Ishikawa (cell line): Measurements from ENCODE around the gene SMPD1.

ENCODE experiments used
- NFIC ChIP-seq: IDR thresholded peaks from 2 replicates; pipeline ENCODE4 v1.6.1; 2012
- TAF1 ChIP-seq: IDR thresholded peaks from 2 replicates; pipeline ENCODE4 v1.6.1; 2012; ENCODE audit warnings: low read depth, mild to moderate bottlenecking
- YY1 ChIP-seq: IDR thresholded peaks from 2 replicates; pipeline ENCODE4 v1.6.1; 2012; ENCODE audit warnings: low read depth
- TF ChIP-seq, protein P1 (sequence below): IDR thresholded peaks from 2 replicates; pipeline ENCODE4 v1.6.1; 2012; ENCODE audit warnings: low read depth, mild to moderate bottlenecking
- TF ChIP-seq, protein P2 (sequence below): IDR thresholded peaks from 2 replicates; pipeline ENCODE4 v1.6.1; 2012

DNA sequence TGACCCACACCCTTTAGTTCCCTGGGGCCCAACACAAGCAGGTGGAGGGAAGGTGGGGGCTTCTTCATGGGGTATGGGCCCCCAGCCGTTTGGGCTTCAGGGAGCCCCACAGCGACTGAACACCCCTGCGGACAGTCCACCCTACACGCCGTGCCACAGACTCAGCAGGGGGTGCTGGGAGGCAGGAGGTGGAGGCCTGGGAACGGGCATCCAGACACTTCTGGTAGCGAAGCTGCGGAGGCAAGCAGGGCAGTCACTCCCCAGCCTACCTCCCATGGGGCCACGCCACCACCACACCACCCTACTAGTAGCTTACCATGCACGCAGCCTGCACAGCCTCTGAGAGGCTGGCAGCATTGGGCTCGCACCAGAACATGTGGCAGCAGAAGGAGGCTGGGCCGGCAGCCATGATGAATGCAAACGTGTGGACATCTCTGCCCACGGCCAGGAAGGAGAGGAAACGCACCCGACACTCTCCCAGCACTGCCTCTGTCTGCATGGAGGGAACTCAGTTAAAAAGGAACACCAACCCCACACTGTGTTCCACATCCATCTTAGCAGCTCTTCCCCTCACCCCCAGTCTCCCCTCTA, 5.3 kb downstream of the SMPD1 start:
- TF ChIP-seq YY1 (no peak), NFIC (no peak), TAF1 (no peak)
- TF ChIP-seq, protein P1, sequence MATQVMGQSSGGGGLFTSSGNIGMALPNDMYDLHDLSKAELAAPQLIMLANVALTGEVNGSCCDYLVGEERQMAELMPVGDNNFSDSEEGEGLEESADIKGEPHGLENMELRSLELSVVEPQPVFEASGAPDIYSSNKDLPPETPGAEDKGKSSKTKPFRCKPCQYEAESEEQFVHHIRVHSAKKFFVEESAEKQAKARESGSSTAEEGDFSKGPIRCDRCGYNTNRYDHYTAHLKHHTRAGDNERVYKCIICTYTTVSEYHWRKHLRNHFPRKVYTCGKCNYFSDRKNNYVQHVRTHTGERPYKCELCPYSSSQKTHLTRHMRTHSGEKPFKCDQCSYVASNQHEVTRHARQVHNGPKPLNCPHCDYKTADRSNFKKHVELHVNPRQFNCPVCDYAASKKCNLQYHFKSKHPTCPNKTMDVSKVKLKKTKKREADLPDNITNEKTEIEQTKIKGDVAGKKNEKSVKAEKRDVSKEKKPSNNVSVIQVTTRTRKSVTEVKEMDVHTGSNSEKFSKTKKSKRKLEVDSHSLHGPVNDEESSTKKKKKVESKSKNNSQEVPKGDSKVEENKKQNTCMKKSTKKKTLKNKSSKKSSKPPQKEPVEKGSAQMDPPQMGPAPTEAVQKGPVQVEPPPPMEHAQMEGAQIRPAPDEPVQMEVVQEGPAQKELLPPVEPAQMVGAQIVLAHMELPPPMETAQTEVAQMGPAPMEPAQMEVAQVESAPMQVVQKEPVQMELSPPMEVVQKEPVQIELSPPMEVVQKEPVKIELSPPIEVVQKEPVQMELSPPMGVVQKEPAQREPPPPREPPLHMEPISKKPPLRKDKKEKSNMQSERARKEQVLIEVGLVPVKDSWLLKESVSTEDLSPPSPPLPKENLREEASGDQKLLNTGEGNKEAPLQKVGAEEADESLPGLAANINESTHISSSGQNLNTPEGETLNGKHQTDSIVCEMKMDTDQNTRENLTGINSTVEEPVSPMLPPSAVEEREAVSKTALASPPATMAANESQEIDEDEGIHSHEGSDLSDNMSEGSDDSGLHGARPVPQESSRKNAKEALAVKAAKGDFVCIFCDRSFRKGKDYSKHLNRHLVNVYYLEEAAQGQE = no peak
- TF ChIP-seq, protein P2, sequence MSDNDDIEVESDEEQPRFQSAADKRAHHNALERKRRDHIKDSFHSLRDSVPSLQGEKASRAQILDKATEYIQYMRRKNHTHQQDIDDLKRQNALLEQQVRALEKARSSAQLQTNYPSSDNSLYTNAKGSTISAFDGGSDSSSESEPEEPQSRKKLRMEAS = no peak
